Peyer's patch (tissue), 4 donors: ENCODE measurements around the gene TRERF1. TPM values are rescaled to one million over a fixed set of nuclear protein-coding genes. Genes with fewer than 3 reads are reported as not detected.

Source experiments
- DNase-seq, 3 donors: peaks; one replicate each; pipeline ENCODE4 v3.0.0-alpha.2; 2017 to 2019
- H3K27ac ChIP-seq, 4 donors: fragments of 200-600 bp; sonication (generic); one replicate each; pipeline ENCODE4 v1.5.1; 2016 to 2019
- H3K27me3 ChIP-seq, 2 donors: fragments of 200-600 bp; sonication (generic); one replicate each; pipeline ENCODE4 v1.5.1; 2019
- H3K36me3 ChIP-seq, 3 donors: fragments of 200-600 bp; sonication (generic); one replicate each; pipeline ENCODE4 v1.5.1; 2016 to 2019
- H3K4me1 ChIP-seq, 4 donors: fragments of 200-600 bp; sonication (generic); one replicate each; pipeline ENCODE4 v1.5.1; 2016 to 2019
- H3K4me3 ChIP-seq, 4 donors: fragments of 200-600 bp; sonication (generic); 1 replicate in 3 of 4; 2 replicates in 1 of 4; pipeline ENCODE4 v1.5.1; 2016 to 2019; ENCODE audit warnings: mild to moderate bottlenecking in 1 of 4
- H3K9me3 ChIP-seq, 4 donors: fragments of 200-600 bp; sonication (generic); one replicate each; pipeline ENCODE4 v1.5.1; 2016 to 2019; ENCODE audit warnings: mild to moderate bottlenecking in 1 of 4
- CTCF ChIP-seq, 6 experiments: fragments of 450-650 bp in 4 of 6; fragments of 200-600 bp in 2 of 6; sonication (generic) in 1 of 6; IDR thresholded peaks; one replicate each; pipeline ENCODE4 v1.5.1; 2017 to 2019; ENCODE audit warnings: antibody characterized with exemption in 6 of 6, mild to moderate bottlenecking in 3 of 6, moderate library complexity in 1 of 6
- POLR2A ChIP-seq, 2 donors: fragments of 450-650 bp; IDR thresholded peaks; one replicate each; pipeline ENCODE4 v1.5.1; 2017; ENCODE audit warnings: antibody characterized with exemption in 2 of 2, mild to moderate bottlenecking in 2 of 2, moderate library complexity in 2 of 2
- total RNA-seq, 4 donors: library from RNA; depleted of rRNA; stranded (reverse); fragments of >200 nt; gene quantifications; one replicate each; pipeline ENCODE4 v1.1.0, GENCODE V29; 2016

Gene TRERF1
- total RNA-seq, 4 donors from 2014 or later = 4.6 to 28.1 (median 8.5) TPM

- H3K4me3 ChIP-seq = no peak overlapping the region
- H3K27me3 ChIP-seq = no peaks in the 10 kb centered on the region
- H3K9me3 ChIP-seq = no peaks in the 10 kb centered on the region
- H3K27ac ChIP-seq = no peak overlapping the region
- H3K4me1 ChIP-seq = peaks cover 0 to 12% (median 2%) of the 10 kb centered on the region in 4 donors
- no peak for DNase-seq
- TF ChIP-seq CTCF (IDR thresholded peaks at IDR 0.05) (no peak), POLR2A (IDR thresholded peaks at IDR 0.05) (no peak)
- H3K36me3 ChIP-seq = no peaks in the 10 kb centered on the region
Measured at GRCh38 chr6:42378536-42378935, 73.2 kb downstream of the TRERF1 start.

DNA sequence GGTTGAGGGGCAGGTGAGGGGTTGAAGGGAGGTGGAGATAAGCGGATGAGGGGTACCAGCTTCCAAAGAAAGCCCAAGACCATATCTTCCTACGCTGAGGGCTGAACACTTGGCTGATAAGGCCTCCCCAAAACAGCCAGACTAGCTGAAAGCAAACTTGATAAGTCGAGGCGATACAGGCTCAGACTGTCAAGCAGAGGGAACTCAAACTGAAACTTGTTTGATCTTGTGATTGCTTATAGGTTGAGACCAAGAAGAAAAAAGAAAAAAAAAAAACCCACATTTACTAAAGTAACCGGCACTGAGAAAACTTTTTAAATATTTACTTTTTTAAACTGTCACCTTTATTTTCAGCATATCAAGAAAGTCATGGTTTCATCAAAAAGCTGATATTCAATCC is 73.6 kb downstream of the TRERF1 start:
- Histone ChIP-seq H3K9me3 (no peaks in the 10 kb centered on the region), H3K4me3 (no peak overlapping the region), H3K27ac (no peak overlapping the region), H3K36me3 (no peaks in the 10 kb centered on the region), H3K4me1 (peaks cover 0 to 12% (median 2%) of the 10 kb centered on the region in 4 donors), H3K27me3 (no peaks in the 10 kb centered on the region)
- no peak for TF ChIP-seq POLR2A (IDR thresholded peaks at IDR 0.05)
- TF ChIP-seq CTCF (IDR thresholded peaks at IDR 0.05) = no peak
- DNase-seq = no peak

DNA sequence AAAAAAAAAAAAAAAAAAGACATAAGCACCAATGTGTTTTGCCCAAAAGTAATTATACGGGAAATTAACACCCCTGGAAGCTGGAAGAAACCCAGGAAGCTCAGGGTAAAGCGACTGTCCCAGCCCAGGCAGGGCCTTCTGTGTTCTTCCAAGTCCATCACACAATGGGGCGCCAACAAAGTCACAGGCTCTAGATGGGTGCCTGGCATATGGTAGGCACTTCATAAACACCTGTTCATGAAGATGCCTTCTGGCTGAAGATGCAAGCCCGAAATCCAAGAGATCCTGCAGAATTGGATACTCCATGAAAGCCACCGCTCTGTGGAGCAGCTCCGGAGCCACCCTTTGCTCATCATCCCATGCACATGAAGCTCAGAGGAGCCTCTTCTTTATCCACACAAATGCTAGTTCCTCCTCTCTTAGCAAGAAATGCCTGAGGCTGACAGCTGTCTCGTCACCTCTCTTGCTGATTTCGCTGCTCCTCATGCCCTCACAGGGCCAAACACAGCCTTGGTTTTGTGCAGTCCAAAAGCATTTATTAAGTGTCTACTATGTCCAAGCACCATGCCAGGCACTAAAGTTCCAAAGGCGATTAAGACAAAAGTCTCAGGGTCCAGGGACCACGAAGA is 76.6 kb downstream of the TRERF1 start:
- Histone ChIP-seq H3K4me1 (peaks cover 0 to 4% (median under 1%) of the 10 kb centered on the region in 4 donors), H3K4me3 (no peak overlapping the region), H3K27me3 (no peaks in the 10 kb centered on the region), H3K27ac (no peak overlapping the region), H3K9me3 (no peaks in the 10 kb centered on the region), H3K36me3 (no peaks in the 10 kb centered on the region)
- no peak for DNase-seq
- no peak for TF ChIP-seq POLR2A (IDR thresholded peaks at IDR 0.05)
- no peak for TF ChIP-seq CTCF (IDR thresholded peaks at IDR 0.05)

GRCh38 chr6:42374018-42374669 is 77.6 kb downstream of the TRERF1 start:
- H3K9me3 ChIP-seq = no peaks in the 10 kb centered on the region
- H3K27ac ChIP-seq = no peak overlapping the region
- H3K27me3 ChIP-seq = no peaks in the 10 kb centered on the region
- H3K4me3 ChIP-seq = no peak overlapping the region
- peaks cover 0 to 8% (median 5%) of the 10 kb centered on the region in 4 donors for H3K4me1 ChIP-seq
- TF ChIP-seq POLR2A (IDR thresholded peaks at IDR 0.05) = no peak
- no peak for TF ChIP-seq CTCF (IDR thresholded peaks at IDR 0.05)
- no peak for DNase-seq
- H3K36me3 ChIP-seq = no peaks in the 10 kb centered on the region

DNA sequence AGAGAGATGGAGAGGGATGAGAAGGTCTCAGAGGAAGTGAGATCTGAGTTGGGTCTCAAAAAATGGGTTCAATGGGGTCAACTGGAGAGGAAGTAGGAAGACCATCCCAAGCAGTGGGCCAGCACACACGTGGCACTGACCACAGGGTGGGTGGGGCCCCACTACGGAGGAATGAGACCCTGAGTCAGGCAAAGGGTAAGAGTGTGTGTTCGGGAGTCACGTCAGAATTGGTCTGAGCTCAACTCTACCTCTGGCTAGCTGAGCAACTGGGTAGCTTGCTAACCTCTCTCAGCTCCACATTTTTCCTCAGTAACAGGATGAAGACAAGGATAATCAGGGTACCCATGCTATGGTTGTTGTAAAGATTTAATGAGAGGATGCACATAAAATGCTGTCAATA is 79.0 kb downstream of the TRERF1 start:
- Histone ChIP-seq H3K36me3 (no peaks in the 10 kb centered on the region), H3K9me3 (no peaks in the 10 kb centered on the region), H3K27me3 (no peaks in the 10 kb centered on the region), H3K4me1 (peaks cover 0 to 14% (median 10%) of the 10 kb centered on the region in 4 donors), H3K27ac (no peak overlapping the region), H3K4me3 (no peak overlapping the region)
- TF ChIP-seq POLR2A (IDR thresholded peaks at IDR 0.05) (no peak), CTCF (IDR thresholded peaks at IDR 0.05) (no peak)
- DNase-seq = no peak
